ENCODE results near the gene SLC47A2.

SLC47A2 gene

DNA sequence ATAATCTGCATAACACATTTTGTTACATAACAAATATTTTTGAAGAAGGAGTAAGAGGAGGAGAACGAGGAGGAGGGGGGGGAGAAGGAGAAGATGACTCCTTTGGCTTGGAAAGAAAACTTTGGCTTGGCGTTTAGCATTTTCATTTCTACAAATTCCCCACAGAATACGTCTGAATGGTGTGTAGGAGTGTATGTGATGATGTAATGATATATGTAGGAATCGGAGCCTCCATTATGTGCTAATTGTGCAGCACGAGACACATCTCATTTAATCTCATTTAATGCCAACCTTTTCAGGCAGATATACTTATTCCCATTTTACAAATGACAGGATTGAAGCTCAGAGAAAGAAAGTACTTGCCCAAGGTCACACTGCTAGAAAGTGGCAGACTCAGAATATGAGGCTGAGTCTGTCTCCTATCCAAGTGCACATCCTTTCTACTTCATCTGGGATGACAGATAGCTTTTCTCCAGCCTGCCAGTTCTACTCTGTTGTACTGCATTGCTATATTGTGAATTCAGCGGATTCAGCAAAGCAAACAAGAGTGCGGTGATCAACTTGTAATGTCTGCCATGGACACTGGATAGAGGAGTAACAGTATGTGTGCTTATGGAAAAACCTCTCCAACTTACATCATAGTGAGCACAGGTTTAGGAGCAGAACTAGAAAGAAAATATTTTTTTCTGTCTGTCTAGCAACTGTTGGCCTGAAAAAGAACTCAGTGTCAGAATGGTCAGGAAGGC is 10.4 kb upstream of the SLC47A2 start:
- Histone ChIP-seq H3K4me1 (ENCODE audit: control insufficient read depth, insufficient read depth, low read length, poor library complexity, severe bottlenecking) (no peaks in the 10 kb centered on the region), H3K36me3 (ENCODE audit: control insufficient read depth, insufficient read depth, low read length) (no peaks in the 10 kb centered on the region), H3K27ac (ENCODE audit: low read depth, low read length, severe bottlenecking) (no peak overlapping the region), H3K4me3 (ENCODE audit: extremely low read depth, insufficient read depth, low read length, poor library complexity, severe bottlenecking) (no peak overlapping the region), H3K9me3 (ENCODE audit: control insufficient read depth, low read length) (no peaks in the 10 kb centered on the region)
- 83 to 100% methylated on average over 1 to 2 of the region's 7 CpGs for WGBS, 2 experiments (ENCODE audit: insufficient coverage in 2 of 2)

DNA sequence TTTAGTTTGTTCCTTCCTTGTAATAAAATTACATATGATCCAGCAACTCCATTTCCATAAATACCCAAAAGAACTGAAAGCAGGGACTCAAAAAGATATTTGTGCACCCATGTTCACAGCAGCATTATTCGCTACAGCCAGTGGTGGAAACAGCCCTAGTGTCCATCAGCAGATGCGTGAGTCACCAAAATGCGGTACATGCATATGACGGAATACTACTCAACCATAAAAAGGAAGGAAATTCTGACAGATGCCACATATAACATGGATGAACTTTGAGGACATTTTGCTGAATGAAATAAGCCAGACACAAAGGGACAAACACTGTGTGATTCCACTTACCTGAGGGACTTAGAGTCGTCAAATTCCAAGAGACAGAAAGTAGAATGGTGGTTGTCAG is 9.1 kb upstream of the SLC47A2 start:
- no peaks in the 10 kb centered on the region for H3K9me3 ChIP-seq (ENCODE audit: control insufficient read depth, low read length)
- no peak overlapping the region for H3K27ac ChIP-seq (ENCODE audit: low read depth, low read length, severe bottlenecking)
- H3K4me3 ChIP-seq (ENCODE audit: extremely low read depth, insufficient read depth, low read length, poor library complexity, severe bottlenecking), result no peak overlapping the region
- no peaks in the 10 kb centered on the region for H3K4me1 ChIP-seq (ENCODE audit: control insufficient read depth, insufficient read depth, low read length, poor library complexity, severe bottlenecking)
- 93 to 94% methylated on average over 4 to 5 of the region's 5 CpGs for WGBS, 2 experiments (ENCODE audit: insufficient coverage in 2 of 2)
- no peaks in the 10 kb centered on the region for H3K36me3 ChIP-seq (ENCODE audit: control insufficient read depth, insufficient read depth, low read length)

DNA sequence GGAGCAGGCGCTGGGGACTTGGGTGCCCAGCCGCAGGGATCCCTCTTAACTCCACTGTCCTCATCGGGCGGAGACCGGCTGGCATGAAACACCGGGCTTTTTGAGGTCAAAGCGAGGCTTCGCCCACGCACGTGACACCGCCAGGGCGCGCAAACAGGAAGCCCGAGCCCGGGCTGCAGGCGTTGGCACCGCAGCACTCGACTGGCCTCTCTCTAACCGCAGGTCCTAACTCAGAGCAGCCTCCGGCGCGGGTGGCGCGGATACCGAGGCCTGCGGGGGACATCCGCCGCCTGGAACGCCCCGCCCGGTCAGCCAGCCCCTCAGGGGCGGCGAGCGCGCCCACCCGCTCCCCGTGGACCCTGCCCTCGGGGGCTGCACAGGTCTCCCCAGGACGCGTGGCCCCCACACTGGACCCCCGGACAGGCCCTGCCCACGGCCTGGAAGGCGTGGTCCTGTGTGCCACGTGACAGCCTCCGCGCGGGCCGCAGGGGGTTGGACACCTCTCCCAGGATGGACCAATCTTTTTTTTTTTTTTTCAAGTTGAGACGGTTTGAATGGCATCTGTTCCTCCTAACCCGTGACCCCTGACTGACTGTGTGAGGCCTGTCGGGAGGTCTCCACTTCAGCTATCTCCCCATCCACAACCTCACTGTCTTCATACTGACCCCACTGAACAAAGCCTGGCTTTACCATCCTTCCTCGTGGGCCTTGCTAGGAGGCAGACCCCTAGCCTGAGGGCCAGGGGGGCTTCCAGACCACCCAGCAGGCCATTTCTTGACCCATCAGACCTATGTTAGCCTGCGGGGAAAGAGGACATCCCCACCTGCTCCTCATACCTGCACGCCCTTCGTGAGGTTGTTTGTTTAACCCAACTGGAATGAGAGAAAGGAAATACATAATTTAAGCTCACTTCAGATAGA is 8.4 kb upstream of the SLC47A2 start:
- Histone ChIP-seq H3K4me1 (ENCODE audit: control insufficient read depth, insufficient read depth, low read length, poor library complexity, severe bottlenecking) (no peaks in the 10 kb centered on the region), H3K4me3 (ENCODE audit: extremely low read depth, insufficient read depth, low read length, poor library complexity, severe bottlenecking) (no peak overlapping the region), H3K9me3 (ENCODE audit: control insufficient read depth, low read length) (no peaks in the 10 kb centered on the region), H3K27ac (ENCODE audit: low read depth, low read length, severe bottlenecking) (no peak overlapping the region), H3K36me3 (ENCODE audit: control insufficient read depth, insufficient read depth, low read length) (no peaks in the 10 kb centered on the region)
- WGBS, 2 experiments (ENCODE audit: insufficient coverage in 2 of 2), result 92 to 94% methylated on average over 44 to 47 of the region's 55 CpGs

DNA sequence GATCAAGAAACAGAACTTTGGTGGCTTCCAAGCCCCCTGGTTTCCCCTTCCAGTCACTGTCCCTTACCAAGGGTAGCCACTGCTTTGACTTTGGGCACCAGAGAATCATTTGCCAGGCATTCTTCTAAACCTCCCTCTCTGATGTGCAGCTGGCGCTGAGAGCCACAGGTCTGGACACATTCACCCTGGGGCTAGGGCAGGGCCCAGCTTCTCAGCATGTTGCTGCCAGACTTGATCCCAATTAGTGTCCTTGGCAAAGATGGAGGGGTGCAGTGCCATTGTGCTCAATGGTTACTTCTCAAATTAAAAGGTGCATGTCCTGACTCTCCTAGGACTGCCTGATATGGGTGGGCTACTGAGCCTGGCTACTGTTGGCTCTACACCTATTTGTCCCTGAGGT is 7.6 kb upstream of the SLC47A2 start:
- 100% methylated on average over 1 of the region's 1 CpG for WGBS, 2 experiments (ENCODE audit: insufficient coverage in 2 of 2)
- H3K36me3 ChIP-seq (ENCODE audit: control insufficient read depth, insufficient read depth, low read length), result no peaks in the 10 kb centered on the region

DNA sequence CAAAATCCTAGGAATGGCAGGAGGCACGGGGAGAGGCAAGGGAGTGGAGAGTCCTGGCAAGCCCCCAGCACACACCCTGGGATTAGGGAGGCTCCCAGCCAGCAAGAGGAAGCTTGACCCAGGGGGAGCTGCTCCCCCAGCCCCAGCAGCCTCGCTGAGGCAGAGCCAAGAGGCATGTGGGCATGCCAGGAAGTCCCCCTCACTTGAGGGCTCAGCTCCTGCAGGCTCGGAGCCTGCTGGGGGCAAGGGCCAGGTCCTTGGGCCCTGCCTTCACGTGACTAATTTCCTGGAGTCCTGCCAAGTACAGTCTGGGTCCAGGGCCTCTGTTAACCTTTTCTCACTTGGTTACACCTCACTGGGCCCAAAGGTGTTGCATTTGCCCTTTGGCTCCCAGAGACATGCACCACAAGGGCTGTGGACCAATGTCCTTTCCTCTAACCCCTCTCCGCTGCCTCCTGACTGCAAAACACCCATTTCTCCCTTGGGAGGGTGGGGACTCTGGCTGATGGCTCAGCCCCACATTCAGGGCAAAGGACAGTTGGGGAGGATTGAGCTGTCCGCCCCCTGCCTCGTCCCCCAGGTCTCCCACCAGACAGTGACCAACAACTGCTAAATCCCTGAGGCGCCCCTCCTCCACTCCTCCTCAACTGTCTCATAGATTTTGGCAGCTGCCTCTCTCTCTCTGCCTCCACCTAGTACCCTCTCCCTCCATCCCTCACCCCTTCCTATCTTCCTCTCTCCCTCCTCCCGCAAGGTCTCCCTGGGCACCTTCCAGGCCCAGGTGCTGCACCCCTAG is 4.4 kb upstream of the SLC47A2 start:
- Histone ChIP-seq H3K4me3 (ENCODE audit: extremely low read depth, insufficient read depth, low read length, poor library complexity, severe bottlenecking) (no peak overlapping the region), H3K4me1 (ENCODE audit: control insufficient read depth, insufficient read depth, low read length, poor library complexity, severe bottlenecking) (no peaks in the 10 kb centered on the region), H3K27ac (ENCODE audit: low read depth, low read length, severe bottlenecking) (no peak overlapping the region), H3K36me3 (ENCODE audit: control insufficient read depth, insufficient read depth, low read length) (no peaks in the 10 kb centered on the region), H3K9me3 (ENCODE audit: control insufficient read depth, low read length) (no peaks in the 10 kb centered on the region)
- WGBS, 2 experiments (ENCODE audit: insufficient coverage in 2 of 2), result 62 to 74% methylated on average over 7 to 9 of the region's 9 CpGs

More for the DNA sequence above, 7.6 kb upstream of the SLC47A2 start:
- Histone ChIP-seq H3K27ac (ENCODE audit: low read depth, low read length, severe bottlenecking) (no peak overlapping the region), H3K4me1 (ENCODE audit: control insufficient read depth, insufficient read depth, low read length, poor library complexity, severe bottlenecking) (no peaks in the 10 kb centered on the region), H3K4me3 (ENCODE audit: extremely low read depth, insufficient read depth, low read length, poor library complexity, severe bottlenecking) (no peak overlapping the region), H3K9me3 (ENCODE audit: control insufficient read depth, low read length) (no peaks in the 10 kb centered on the region)

DNA sequence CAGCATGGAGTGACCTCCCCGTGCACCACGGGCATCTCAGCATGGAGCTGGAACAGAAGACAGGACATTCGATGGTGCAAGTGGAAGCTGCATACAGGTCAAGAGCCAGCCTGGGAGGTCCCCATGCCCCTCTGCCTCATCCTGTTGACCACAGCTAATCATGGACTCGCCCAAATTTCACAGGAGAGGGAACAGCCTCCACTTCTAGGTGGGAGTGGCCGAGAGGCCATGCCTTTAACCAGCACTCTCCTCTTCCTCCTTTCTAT is 3.8 kb upstream of the SLC47A2 start:
- Histone ChIP-seq H3K36me3 (ENCODE audit: control insufficient read depth, insufficient read depth, low read length) (no peaks in the 10 kb centered on the region), H3K4me3 (ENCODE audit: extremely low read depth, insufficient read depth, low read length, poor library complexity, severe bottlenecking) (no peak overlapping the region), H3K4me1 (ENCODE audit: control insufficient read depth, insufficient read depth, low read length, poor library complexity, severe bottlenecking) (no peaks in the 10 kb centered on the region), H3K9me3 (ENCODE audit: control insufficient read depth, low read length) (no peaks in the 10 kb centered on the region), H3K27ac (ENCODE audit: low read depth, low read length, severe bottlenecking) (no peak overlapping the region)
- WGBS, 2 experiments (ENCODE audit: insufficient coverage in 2 of 2), result 93 to 94% methylated on average over 3 to 4 of the region's 5 CpGs

DNA sequence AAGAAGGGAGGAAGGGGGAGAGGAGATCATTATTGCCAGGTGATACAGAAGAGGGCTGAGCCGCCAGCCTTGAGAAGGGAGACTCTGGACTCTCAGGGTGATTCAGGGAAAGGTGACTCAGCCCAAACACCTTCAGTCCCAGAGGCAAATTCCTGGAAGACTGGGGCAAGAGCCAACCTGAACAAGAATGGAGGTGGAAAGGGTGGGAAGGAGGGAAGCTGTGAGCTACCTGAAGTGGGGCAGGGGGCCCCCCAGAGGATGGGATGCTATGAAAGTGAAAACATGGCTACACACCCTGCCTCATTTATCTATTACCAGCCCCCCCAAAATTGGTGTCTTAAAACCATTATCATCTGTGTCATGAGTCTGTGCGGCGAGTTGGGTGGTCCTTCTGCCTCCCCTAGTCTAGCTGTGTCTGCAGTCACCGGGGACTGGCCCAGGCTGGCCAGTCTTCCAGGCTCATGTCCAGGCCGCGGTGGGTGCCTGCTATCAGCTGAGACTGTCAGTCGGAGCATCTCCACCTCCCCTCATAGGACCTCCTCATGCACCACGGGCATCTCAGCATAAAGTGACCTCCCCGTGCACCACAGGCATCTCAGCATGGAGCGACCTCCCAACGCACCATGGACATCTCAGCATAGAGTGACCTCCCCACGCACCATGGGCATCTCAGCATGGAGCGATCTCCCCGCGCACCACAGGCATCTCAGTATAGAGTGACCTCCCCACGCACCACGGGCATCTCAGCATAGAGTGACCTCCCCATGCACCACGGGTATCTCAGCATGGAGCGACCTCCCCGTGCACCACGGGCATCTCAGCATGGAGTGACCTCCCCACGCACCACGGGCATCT is 3.2 kb upstream of the SLC47A2 start:
- 93 to 94% methylated on average over 23 of the region's 23 CpGs for WGBS, 2 experiments (ENCODE audit: insufficient coverage in 2 of 2)

DNA sequence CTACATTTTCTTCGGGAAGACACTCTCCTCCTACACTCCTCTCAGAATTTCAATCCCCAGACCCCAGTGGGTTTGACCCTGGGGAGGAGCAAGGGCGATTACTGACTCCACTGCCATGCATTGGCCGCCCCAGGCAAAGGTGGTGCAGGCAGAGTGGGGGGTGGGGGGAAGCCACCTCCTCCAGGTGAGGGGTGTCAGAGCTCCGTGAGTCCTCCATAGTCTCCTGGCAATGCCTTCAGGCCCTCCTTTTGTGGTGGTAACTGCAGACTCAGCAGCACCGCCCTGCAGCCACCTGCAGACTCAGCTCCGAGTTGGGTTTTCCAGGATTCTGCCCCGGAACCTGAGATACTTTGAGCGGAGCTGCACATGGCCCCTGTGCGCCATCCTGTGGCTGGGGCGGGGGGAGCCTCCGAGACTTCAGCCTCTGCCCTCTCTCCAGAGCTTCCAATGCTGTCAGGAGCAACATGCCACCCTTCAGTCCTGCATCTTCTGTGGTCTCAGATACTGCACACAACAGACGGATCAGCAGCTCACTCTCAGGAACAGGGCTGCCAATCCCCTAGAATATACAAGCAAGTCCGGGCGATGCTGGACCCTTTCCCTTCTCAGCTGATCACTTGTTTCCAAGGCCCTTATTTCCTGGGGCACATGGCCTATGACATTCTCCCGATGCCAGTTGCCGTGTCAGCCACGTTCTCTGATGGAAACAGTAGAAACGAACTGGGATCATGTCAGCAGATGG is 2.4 kb upstream of the SLC47A2 start:
- Histone ChIP-seq H3K4me1 (ENCODE audit: control insufficient read depth, insufficient read depth, low read length, poor library complexity, severe bottlenecking) (no peaks in the 10 kb centered on the region), H3K4me3 (ENCODE audit: extremely low read depth, insufficient read depth, low read length, poor library complexity, severe bottlenecking) (no peak overlapping the region)
- 80 to 82% methylated on average over 15 to 16 of the region's 18 CpGs for WGBS, 2 experiments (ENCODE audit: insufficient coverage in 2 of 2)

More for the DNA sequence above, 3.2 kb upstream of the SLC47A2 start:
- Histone ChIP-seq H3K9me3 (ENCODE audit: control insufficient read depth, low read length) (no peaks in the 10 kb centered on the region), H3K4me1 (ENCODE audit: control insufficient read depth, insufficient read depth, low read length, poor library complexity, severe bottlenecking) (no peaks in the 10 kb centered on the region), H3K36me3 (ENCODE audit: control insufficient read depth, insufficient read depth, low read length) (no peaks in the 10 kb centered on the region), H3K27ac (ENCODE audit: low read depth, low read length, severe bottlenecking) (no peak overlapping the region), H3K4me3 (ENCODE audit: extremely low read depth, insufficient read depth, low read length, poor library complexity, severe bottlenecking) (no peak overlapping the region)

DNA sequence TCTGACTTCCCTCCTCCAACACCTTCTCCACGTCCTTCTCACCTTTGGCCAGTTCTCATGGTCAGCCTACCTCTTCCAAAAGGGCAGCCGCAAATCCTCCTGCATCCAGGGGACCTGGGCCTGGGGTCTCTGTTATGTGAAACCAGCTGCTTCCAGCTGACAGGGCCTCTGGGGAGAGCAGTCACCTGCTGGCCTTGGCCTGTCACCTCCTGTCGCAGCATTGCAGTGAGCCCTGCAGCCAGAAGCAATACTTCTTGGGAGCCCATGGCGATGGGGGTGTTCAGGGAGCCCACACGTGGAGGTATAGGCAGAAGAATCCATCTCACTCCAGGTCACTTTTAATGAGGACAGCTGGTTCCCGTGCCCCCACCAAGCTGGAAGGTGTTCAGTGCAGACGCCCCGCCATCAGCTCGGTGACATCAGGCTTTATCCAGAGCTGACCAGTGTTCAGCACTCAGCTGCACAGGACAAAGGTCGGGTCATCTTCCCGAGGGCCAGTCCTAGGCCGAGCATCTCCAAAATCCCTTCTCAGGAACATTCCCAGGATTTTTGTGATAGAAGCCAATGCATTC is 1.7 kb upstream of the SLC47A2 start:
- H3K4me3 ChIP-seq (ENCODE audit: extremely low read depth, insufficient read depth, low read length, poor library complexity, severe bottlenecking), result no peak overlapping the region
- WGBS, 2 experiments (ENCODE audit: insufficient coverage in 2 of 2), result 84 to 85% methylated on average over 10 to 12 of the region's 12 CpGs
- H3K27ac ChIP-seq (ENCODE audit: low read depth, low read length, severe bottlenecking), result no peak overlapping the region
- H3K9me3 ChIP-seq (ENCODE audit: control insufficient read depth, low read length), result no peaks in the 10 kb centered on the region
- H3K36me3 ChIP-seq (ENCODE audit: control insufficient read depth, insufficient read depth, low read length), result no peaks in the 10 kb centered on the region
- no peaks in the 10 kb centered on the region for H3K4me1 ChIP-seq (ENCODE audit: control insufficient read depth, insufficient read depth, low read length, poor library complexity, severe bottlenecking)

More for the DNA sequence above, 2.4 kb upstream of the SLC47A2 start:
- H3K27ac ChIP-seq (ENCODE audit: low read depth, low read length, severe bottlenecking), result no peak overlapping the region
- H3K36me3 ChIP-seq (ENCODE audit: control insufficient read depth, insufficient read depth, low read length), result no peaks in the 10 kb centered on the region
- H3K9me3 ChIP-seq (ENCODE audit: control insufficient read depth, low read length), result no peaks in the 10 kb centered on the region
